RKO (cell line): Measurements from ENCODE around the gene ACMSD.
A peak's percentile ranks its signal among the peaks of the same experiment; 100 is the strongest.
"Not testable (repeated sequence)": the region's sequence is repeated elsewhere in the genome, so short reads cannot be mapped to it uniquely, and the experiment has no call there.

Experiments
- DNase-seq: peaks from one replicate; pipeline ENCODE4 v3.0.0-alpha.2; 2016; ENCODE audit warnings: low spot score

ACMSD gene

GRCh38 chr2:134838143-134838620, at the start of gene ACMSD:
Gene ACMSD (plus strand): TSS chr2:134838616. CDS start chr2:134838683, 67 bp downstream.
- DNase-seq: no peak

- peak; percentile 13 for DNase-seq
These were observed 47.9 kb upstream of the ACMSD start for GRCh38 chr2:134790487-134790886.

- no peak for DNase-seq
These were observed 46.8 kb upstream of the ACMSD start for GRCh38 chr2:134791616-134792015.

GRCh38 chr2:134792186-134792585, 46.2 kb upstream of the ACMSD start:
- no peak for DNase-seq

- DNase-seq: no peak
These were observed 42.7 kb upstream of the ACMSD start for GRCh38 chr2:134795765-134796164.

- no peak for DNase-seq
These were observed 42.0 kb upstream of the ACMSD start for GRCh38 chr2:134796373-134796772.

- DNase-seq: no peak
These were observed 38.5 kb upstream of the ACMSD start for GRCh38 chr2:134799936-134800335.

- no peak for DNase-seq
These were observed 38.1 kb upstream of the ACMSD start for GRCh38 chr2:134800341-134800740.

GRCh38 chr2:134803609-134804405, 34.6 kb upstream of the ACMSD start:
- DNase-seq: not testable (repeated sequence)

GRCh38 chr2:134815741-134816140, 22.7 kb upstream of the ACMSD start:
- DNase-seq: no peak

- peak; percentile 80 for DNase-seq
These were observed 20.1 kb upstream of the ACMSD start for GRCh38 chr2:134818321-134818720.

GRCh38 chr2:134819334-134819733, 19.1 kb upstream of the ACMSD start:
- DNase-seq: peak; percentile 93

- DNase-seq: no peak
These were observed 15.0 kb upstream of the ACMSD start for GRCh38 chr2:134823431-134823830.

- no peak for DNase-seq
These were observed 14.6 kb upstream of the ACMSD start for GRCh38 chr2:134823832-134824231.

- DNase-seq: not testable (repeated sequence)
These were observed 12.7 kb upstream of the ACMSD start for GRCh38 chr2:134825716-134826115.

GRCh38 chr2:134835471-134835870, 2.9 kb upstream of the ACMSD start:
- DNase-seq: no peak

- DNase-seq: peak; percentile 66
These were observed 1.4 kb upstream of the ACMSD start for GRCh38 chr2:134836986-134837385.

GRCh38 chr2:134839649-134840048, 1.2 kb downstream of the ACMSD start:
- DNase-seq: no peak

- DNase-seq: no peak
These were observed 4.6 kb downstream of the ACMSD start for GRCh38 chr2:134842930-134843490.

GRCh38 chr2:134843968-134844367, 5.6 kb downstream of the ACMSD start:
- no peak for DNase-seq

GRCh38 chr2:134845028-134845427, 6.6 kb downstream of the ACMSD start:
- DNase-seq: no peak

- peak; percentile 23 for DNase-seq
These were observed 7.3 kb downstream of the ACMSD start for GRCh38 chr2:134845719-134846118.

GRCh38 chr2:134846213-134846612, 7.8 kb downstream of the ACMSD start:
- no peak for DNase-seq

- not testable (repeated sequence) for DNase-seq
These were observed 9.2 kb downstream of the ACMSD start for GRCh38 chr2:134847582-134847981.
